Left lung (tissue), 10 donors: ENCODE measurements around the gene PDE8B. TPM values are rescaled to one million over a fixed set of nuclear protein-coding genes. Genes with fewer than 3 reads are reported as not detected.

ENCODE experiments used
- ATAC-seq: fragments of 200-7000 bp; cut with Tn5 transposase; one replicate; pipeline ENCODE4 v1.9.1; 2020; ENCODE audit warnings: moderate library complexity
- DNase-seq, 4 donors: peaks; one replicate each; pipeline ENCODE4 v3.0.0-alpha.2; 2013 to 2020
- H3K27ac ChIP-seq, 2 donors: fragments of 200-600 bp; sonication (generic) in 1 of 2; one replicate each; pipeline versions ENCODE4 v1.5.0 to v1.8.0; 2020 to 2021
- H3K27me3 ChIP-seq, 2 donors: fragments of 200-600 bp; sonication (generic) in 1 of 2; one replicate each; pipeline versions ENCODE4 v1.5.0 to v1.8.0; 2020 to 2021
- H3K36me3 ChIP-seq, 2 donors: fragments of 200-600 bp; sonication (generic) in 1 of 2; one replicate each; pipeline versions ENCODE4 v1.5.0 to v1.8.0; 2020 to 2021
- H3K4me1 ChIP-seq, 2 donors: fragments of 200-600 bp; one replicate each; pipeline ENCODE4 v1.8.0; 2021
- H3K4me3 ChIP-seq, 2 donors: fragments of 200-600 bp; sonication (generic) in 1 of 2; one replicate each; pipeline versions ENCODE4 v1.5.0 to v1.8.0; 2020 to 2021; ENCODE audit warnings: mild to moderate bottlenecking in 1 of 2
- H3K9me3 ChIP-seq, 2 donors: fragments of 200-600 bp; sonication (generic) in 1 of 2; one replicate each; pipeline versions ENCODE4 v1.5.0 to v1.8.0; 2020 to 2021
- CTCF ChIP-seq, 2 donors: fragments of 200-600 bp; sonication (generic) in 1 of 2; IDR thresholded peaks; one replicate each; pipeline versions ENCODE4 v1.5.0 to v1.8.0; 2021; ENCODE audit warnings: antibody characterized with exemption in 2 of 2
- intact Hi-C, 2 donors: fragments of 100-400 bp; cut with DNase I; formaldehyde crosslinking; loops; one replicate each; pipeline versions ENCODE4 v1.11.2 to v1.14.2; 2022
- polyA plus RNA-seq, 6 donors: library from polyadenylated mRNA; unstranded; fragments of 120-200 nt; gene quantifications; one replicate each; pipeline ENCODE4 v1.2.1, GENCODE V29; 2013; ENCODE audit not compliant: insufficient read length in 6 of 6
- total RNA-seq, 2 donors: library from RNA; stranded (reverse); fragmentation: NEBNext Ultra II Directional; extraction: Animal tissue kit (Norgen Biotek cat#: 25700); gene quantifications; one replicate each; pipeline ENCODE4 v1.2.1, GENCODE V29; 2021
- donor health status: DM: no; HTN: yes; CAD: no.
- donor health status: DM: no; HTN: no; CAD: no.

Gene PDE8B
- total and polyA plus RNA-seq, 8 donors = 3.3 to 8.7 (median 6.5) TPM

DNA sequence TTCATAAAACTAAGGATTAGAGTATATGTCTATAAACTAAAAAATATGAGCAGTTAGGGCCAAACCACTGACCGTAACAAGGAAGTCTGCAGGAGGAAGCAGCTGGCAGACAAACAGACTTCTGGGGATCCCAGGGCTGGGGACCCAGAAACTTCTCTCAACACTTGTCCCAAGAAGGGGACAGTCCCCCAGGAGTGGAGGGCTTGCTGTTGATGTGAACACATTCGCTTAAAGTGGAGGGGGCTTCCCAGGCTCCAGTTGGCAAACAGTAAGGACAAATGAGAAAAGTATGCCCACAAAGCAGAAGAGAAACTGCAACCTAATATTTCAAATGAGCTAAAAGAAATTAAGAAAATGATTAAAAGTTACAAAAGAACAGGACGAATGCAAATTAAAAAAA, 83.7 kb downstream of the PDE8B start:
- Histone ChIP-seq H3K9me3 (no peaks in the 10 kb centered on the region), H3K4me1 (no peaks in the 10 kb centered on the region), H3K4me3 (no peak overlapping the region), H3K27me3 (no peaks in the 10 kb centered on the region), H3K36me3 (no peaks in the 10 kb centered on the region), H3K27ac (no peak overlapping the region)
- intact Hi-C loops = no loop called here
- ATAC-seq (no peak), DNase-seq (no peak)
- TF ChIP-seq CTCF (IDR thresholded peaks at IDR 0.05) = no peak

DNA sequence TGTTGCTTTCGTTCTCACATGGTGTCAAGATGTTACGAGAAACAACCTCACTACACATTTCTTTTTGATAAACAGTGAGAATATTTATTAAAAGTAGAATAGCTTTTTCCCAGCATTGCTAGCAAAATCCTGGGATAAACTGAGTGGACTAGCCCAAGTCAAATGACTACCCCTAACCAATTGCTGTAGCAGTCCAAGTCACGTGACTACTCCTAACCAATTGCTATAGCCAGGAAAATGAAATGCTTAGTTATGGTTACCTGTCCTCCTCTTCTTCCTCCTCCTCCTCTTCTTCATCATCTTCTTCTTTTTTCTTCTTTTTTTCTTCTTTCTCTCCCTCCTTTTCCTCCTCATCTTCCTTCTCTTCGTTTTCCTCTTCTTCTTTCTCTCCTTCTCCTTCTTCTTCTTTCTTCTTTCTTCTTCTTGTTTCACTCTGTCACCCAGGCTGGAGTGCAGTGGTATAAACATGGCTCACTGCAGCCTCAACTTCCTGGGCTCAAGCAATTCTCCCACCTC, 85.4 kb downstream of the PDE8B start:
- Histone ChIP-seq H3K4me3 (no peak overlapping the region), H3K36me3 (no peaks in the 10 kb centered on the region), H3K9me3 (no peaks in the 10 kb centered on the region), H3K27me3 (no peaks in the 10 kb centered on the region), H3K4me1 (no peaks in the 10 kb centered on the region), H3K27ac (no peak overlapping the region)
- ATAC-seq = no peak
- intact Hi-C loops = no loop called here
- TF ChIP-seq CTCF (IDR thresholded peaks at IDR 0.05) = no peak
- no peak for DNase-seq

GRCh38 chr5:77298146-77298545, 87.7 kb downstream of the PDE8B start:
- Histone ChIP-seq H3K4me3 (no peak overlapping the region), H3K27me3 (no peaks in the 10 kb centered on the region), H3K36me3 (no peaks in the 10 kb centered on the region), H3K9me3 (no peaks in the 10 kb centered on the region), H3K27ac (no peak overlapping the region), H3K4me1 (no peaks in the 10 kb centered on the region)
- intact Hi-C loops = no loop called here
- DNase-seq (no peak), ATAC-seq (no peak)
- no peak for TF ChIP-seq CTCF (IDR thresholded peaks at IDR 0.05)

- no peaks in the 10 kb centered on the region for H3K4me1 ChIP-seq
- intact Hi-C loops = no loop called here
- no peak for TF ChIP-seq CTCF (IDR thresholded peaks at IDR 0.05)
- H3K36me3 ChIP-seq = no peaks in the 10 kb centered on the region
- H3K27ac ChIP-seq = no peak overlapping the region
- H3K27me3 ChIP-seq = no peaks in the 10 kb centered on the region
- H3K9me3 ChIP-seq = no peaks in the 10 kb centered on the region
- no peak for DNase-seq
- H3K4me3 ChIP-seq = no peak overlapping the region
- no peak for ATAC-seq
These were observed 90.0 kb downstream of the PDE8B start for GRCh38 chr5:77300451-77300850.

DNA sequence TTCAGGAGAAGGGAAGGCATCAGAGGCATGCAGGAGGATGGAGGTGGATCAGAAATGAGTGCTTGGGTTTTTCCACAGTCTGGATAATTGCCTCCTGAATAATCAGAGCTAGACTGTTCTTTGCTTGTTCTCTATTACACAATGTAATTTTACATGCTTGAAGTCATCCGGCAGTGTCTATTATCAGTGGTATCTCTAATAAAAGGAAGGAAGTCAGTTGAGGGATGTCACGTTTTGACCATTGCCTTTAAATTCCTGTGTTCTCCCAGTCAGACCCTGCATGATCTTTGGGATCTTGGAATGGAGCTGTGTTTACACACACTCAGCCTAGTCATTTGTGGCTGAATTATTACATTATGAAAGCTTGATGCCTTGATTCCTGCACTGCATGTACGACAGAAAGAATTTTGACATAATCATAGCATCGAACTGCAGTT, 91.0 kb downstream of the PDE8B start:
- DNase-seq (no peak), ATAC-seq (no peak)
- Histone ChIP-seq H3K36me3 (no peaks in the 10 kb centered on the region), H3K9me3 (no peaks in the 10 kb centered on the region), H3K4me3 (no peak overlapping the region), H3K27me3 (no peaks in the 10 kb centered on the region), H3K27ac (no peak overlapping the region), H3K4me1 (no peaks in the 10 kb centered on the region)
- intact Hi-C loops = no loop called here
- no peak for TF ChIP-seq CTCF (IDR thresholded peaks at IDR 0.05)
